Activated T-helper 1 cell treated with anti-CD3 and anti-CD28 coated beads, Interleukin-2, amount 50 U/mL, for 16 hours (primary cell): Measurements from ENCODE around the gene APAF1.
"Not testable (repeated sequence)": the region's sequence is repeated elsewhere in the genome, so short reads cannot be mapped to it uniquely, and the experiment has no call there.

Experiments used
- DNase-seq, 2 donors: peaks; one replicate each; pipeline ENCODE4 v3.0.0-alpha.2; 2020; ENCODE audit warnings: low read depth in 1 of 2, low spot score in 1 of 2

APAF1 gene

DNA sequence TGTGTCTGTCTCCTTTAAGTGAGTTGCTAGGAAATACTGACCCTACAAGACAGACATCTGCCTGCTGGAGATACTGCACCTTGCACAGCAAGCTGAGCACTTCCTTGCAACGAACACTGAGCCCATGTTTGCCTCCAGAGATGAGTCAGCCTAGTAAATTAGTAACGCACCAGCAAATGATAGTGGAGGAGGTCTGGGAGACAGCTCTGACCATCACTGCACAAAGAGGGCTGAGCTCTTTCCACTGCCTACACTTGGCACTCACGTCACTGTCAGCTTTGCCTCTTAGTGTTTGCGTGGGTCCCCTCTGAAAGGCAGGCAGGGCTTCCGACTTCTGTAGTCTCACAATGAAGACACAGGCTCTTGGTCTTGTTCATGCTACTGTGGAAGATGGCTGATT lies 109.0 kb downstream of the APAF1 start:
- DNase-seq: no peak

- not testable (repeated sequence) for DNase-seq
These were observed 110.8 kb downstream of the APAF1 start for GRCh38 chr12:98755855-98756254.

GRCh38 chr12:98757455-98757854 lies 112.4 kb downstream of the APAF1 start:
- no peak for DNase-seq

DNA sequence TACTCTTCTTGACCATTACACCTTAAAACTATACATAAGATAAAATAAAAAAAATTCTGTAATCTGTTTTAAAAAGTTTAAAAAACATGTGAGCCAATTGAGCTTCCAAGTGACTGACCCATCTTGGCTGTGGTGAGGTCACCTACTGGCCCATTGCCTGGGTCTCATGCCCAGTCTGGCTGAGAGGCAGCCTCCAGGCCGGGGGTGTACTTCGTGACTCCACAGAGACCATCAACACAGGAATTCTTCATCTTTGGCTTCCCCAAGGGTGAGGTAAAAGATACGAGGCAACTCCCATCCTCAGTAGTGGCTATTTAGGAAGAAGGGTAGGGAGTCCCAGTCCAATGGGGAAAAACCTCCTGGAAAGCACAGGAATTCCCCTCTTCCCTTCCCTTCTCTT lies 113.2 kb downstream of the APAF1 start:
- no peak for DNase-seq

GRCh38 chr12:98763656-98764055 lies 118.6 kb downstream of the APAF1 start:
- no peak for DNase-seq

GRCh38 chr12:98767248-98767647 lies 122.2 kb downstream of the APAF1 start:
- DNase-seq: no peak

GRCh38 chr12:98769068-98769467 lies 124.0 kb downstream of the APAF1 start:
- DNase-seq: no peak

GRCh38 chr12:98770230-98770629 lies 125.1 kb downstream of the APAF1 start:
- DNase-seq: no peak

GRCh38 chr12:98771811-98772752 lies 127.0 kb downstream of the APAF1 start:
- DNase-seq: no peak

DNA sequence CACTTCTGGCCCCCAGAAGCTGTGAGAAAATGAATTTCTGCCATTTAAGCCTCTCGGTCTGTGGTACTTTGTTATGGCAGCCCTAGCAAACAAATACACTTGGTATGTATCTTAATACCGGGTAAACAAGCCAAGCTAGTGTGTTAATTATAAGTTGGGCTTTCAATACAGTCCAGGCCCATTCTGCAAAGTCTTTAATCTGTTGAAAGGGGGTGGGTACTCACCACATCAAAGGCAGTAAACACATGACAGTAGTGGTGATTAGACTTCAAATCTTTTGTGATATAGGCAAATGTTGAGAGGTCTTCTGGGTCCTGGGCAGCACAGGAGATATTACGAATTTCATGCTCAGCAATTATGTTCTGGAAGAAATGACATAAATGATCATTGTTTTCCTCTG lies 127.7 kb downstream of the APAF1 start:
- DNase-seq: no peak

GRCh38 chr12:98780261-98780660 lies 135.2 kb downstream of the APAF1 start:
- DNase-seq: no peak

GRCh38 chr12:98783420-98783819 lies 138.3 kb downstream of the APAF1 start:
- DNase-seq: no peak
